Measurements from ENCODE around the gene MYO10.
"Not testable (repeated sequence)": the region's sequence is repeated elsewhere in the genome, so short reads cannot be mapped to it uniquely, and the experiment has no call there.

MYO10 gene

GRCh38 chr5:16656561-16657191 lies 279.4 kb downstream of the MYO10 start:
- DNase-seq (ENCODE audit: insufficient read length, low spot score) (no peak), FAIRE-seq (no peak)

GRCh38 chr5:16654647-16655334 lies 281.3 kb downstream of the MYO10 start:
- FAIRE-seq (no peak), DNase-seq (ENCODE audit: insufficient read length, low spot score) (no peak)

- not testable (repeated sequence) for FAIRE-seq
These were observed 287.3 kb downstream of the MYO10 start for GRCh38 chr5:16648739-16649138.

GRCh38 chr5:16644301-16644889 lies 291.7 kb downstream of the MYO10 start:
- FAIRE-seq (no peak), DNase-seq (ENCODE audit: insufficient read length, low spot score) (no peak)

More at GRCh38 chr5:16648739-16649138, 287.3 kb downstream of the MYO10 start:
- not testable (repeated sequence) for DNase-seq (ENCODE audit: insufficient read length, low spot score)

GRCh38 chr5:16642867-16643266 lies 293.2 kb downstream of the MYO10 start:
- FAIRE-seq, result no peak
- no peak for DNase-seq (ENCODE audit: insufficient read length, low spot score)

- no peak for DNase-seq (ENCODE audit: insufficient read length, low spot score)
- no peak for FAIRE-seq
These were observed 296.9 kb downstream of the MYO10 start for GRCh38 chr5:16639206-16639605.

- peak; percentile 42 for DNase-seq (ENCODE audit: insufficient read length, low spot score)
- no peak for FAIRE-seq
These were observed 307.7 kb downstream of the MYO10 start for GRCh38 chr5:16628376-16628775.

- DNase-seq (ENCODE audit: insufficient read length, low spot score) (no peak), FAIRE-seq (no peak)
These were observed 309.3 kb downstream of the MYO10 start for GRCh38 chr5:16626696-16627264.

GRCh38 chr5:16625096-16625495 lies 311.0 kb downstream of the MYO10 start:
- DNase-seq (ENCODE audit: insufficient read length, low spot score), result no peak

GRCh38 chr5:16619136-16619535 lies 317.0 kb downstream of the MYO10 start:
- no peak for DNase-seq (ENCODE audit: insufficient read length, low spot score)

More at GRCh38 chr5:16625096-16625495, 311.0 kb downstream of the MYO10 start:
- FAIRE-seq, result no peak

GRCh38 chr5:16618138-16618897 lies 317.8 kb downstream of the MYO10 start:
- DNase-seq (ENCODE audit: insufficient read length, low spot score), result no peak
- no peak for FAIRE-seq

More at GRCh38 chr5:16619136-16619535, 317.0 kb downstream of the MYO10 start:
- no peak for FAIRE-seq

- peak; percentile 30 for DNase-seq (ENCODE audit: insufficient read length, low spot score)
- FAIRE-seq, result no peak
These were observed 318.7 kb downstream of the MYO10 start for GRCh38 chr5:16617274-16617968.

- peak; percentile 95 for FAIRE-seq
- peak; percentile 83 for DNase-seq (ENCODE audit: insufficient read length, low spot score)
These were observed 319.4 kb downstream of the MYO10 start, which contains the start of gene RETREG1 for GRCh38 chr5:16616536-16617273. Gene RETREG1 (minus strand): TSS chr5:16616997. CDS start chr5:16616971, 26 bp downstream.

- FAIRE-seq (peak; percentile 90), DNase-seq (ENCODE audit: insufficient read length, low spot score) (no peak)
These were observed 320.1 kb downstream of the MYO10 start for GRCh38 chr5:16615741-16616535.

- DNase-seq (ENCODE audit: insufficient read length, low spot score), result no peak
- no peak for FAIRE-seq
These were observed 324.1 kb downstream of the MYO10 start for GRCh38 chr5:16612007-16612406.

Measured in HTR-8/SVneo (cell line).